HG03045 (cell line): ENCODE measurements around the gene PARP14.
"Not testable (repeated sequence)": the region's sequence is repeated elsewhere in the genome, so short reads cannot be mapped to it uniquely, and the experiment has no call there.

ENCODE experiments used
- ATAC-seq: cut with Tn5 transposase; IDR thresholded peaks from one replicate; pipeline ENCODE4 v1.9.1; 2021; ENCODE audit warnings: mild to moderate bottlenecking, moderate library complexity; ENCODE audit not compliant: unreplicated experiment

PARP14 gene

DNA sequence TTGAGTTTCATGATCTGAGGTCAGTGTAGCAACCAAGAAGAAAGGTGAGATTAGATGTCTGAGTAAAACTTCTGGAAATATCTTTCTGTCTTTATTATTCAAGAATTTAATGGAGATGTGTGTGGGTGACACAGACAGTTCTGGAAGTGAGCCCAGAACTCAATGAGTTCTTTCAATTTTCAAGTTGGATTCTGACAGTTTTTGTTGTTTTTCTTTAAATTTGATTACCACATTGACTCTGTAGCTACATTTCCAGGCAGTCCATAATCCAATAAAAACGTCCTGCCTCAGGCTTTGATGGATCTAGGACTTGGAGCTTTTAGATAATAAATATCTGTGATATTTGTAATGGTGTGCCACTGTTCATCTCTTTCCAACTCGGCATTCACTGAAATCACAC lies 3.9 kb upstream of the PARP14 start:
- ATAC-seq: no peak

- ATAC-seq: no peak
These were observed 3.4 kb upstream of the PARP14 start for GRCh38 chr3:122677216-122677615.

- no peak for ATAC-seq
These were observed 2.1 kb upstream of the PARP14 start for GRCh38 chr3:122678506-122678905.

GRCh38 chr3:122679085-122679881 lies 1.4 kb upstream of the PARP14 start:
- peak; percentile 36 for ATAC-seq

DNA sequence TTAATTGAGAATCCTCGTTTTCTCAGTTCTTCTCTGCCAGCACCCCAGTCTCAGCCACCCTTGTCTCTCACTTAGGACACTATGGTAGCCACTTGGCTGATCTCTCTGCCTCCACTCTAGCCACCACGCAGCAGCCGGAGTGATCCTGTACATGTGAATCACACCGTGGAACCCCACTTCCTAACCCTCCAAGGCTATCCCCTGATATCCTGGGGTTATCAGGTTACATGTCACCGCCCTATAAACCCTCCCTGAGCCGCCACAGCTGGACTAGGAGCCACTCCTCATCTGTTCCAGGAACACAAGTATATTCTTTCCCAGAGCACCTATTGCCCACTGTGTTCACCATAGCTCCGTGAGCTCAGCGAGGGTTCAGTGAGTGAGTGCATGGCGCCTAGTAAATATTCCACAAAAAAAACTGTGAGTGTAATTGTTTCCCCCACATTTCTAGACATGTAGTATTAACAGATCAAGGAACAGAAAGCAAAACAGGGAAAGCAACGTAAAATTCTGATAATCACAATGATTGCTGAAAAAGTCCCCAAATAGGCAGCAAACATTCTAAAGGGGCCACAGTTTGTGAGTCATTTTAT lies 661 bp upstream of the PARP14 start:
- ATAC-seq: no peak

GRCh38 chr3:122681284-122681973 lies 790 bp downstream of the PARP14 start:
- ATAC-seq: no peak

DNA sequence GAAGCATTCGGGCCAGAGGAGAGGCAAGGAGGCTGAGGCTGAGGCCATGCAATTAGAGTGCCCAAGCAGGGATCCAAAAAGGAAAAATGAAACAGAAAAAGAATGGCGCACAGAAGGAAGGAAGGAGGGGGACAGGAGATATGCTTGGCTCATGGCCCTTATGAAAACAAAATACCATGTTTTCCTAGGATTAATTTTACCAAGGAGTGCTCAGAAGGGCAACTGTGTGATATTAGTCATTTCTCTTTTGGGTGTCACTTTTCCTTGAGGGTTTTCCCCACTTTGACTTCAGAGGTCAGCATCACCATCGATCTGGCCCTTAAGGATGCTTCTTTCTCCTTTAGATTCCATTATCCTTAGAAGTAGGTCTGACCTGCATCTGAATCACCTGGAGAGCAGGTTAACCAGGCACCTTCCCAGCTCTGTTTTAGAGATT lies 1.4 kb downstream of the PARP14 start:
- no peak for ATAC-seq

GRCh38 chr3:122682778-122683411 lies 2.3 kb downstream of the PARP14 start:
- not testable (repeated sequence) for ATAC-seq

- no peak for ATAC-seq
These were observed 6.7 kb downstream of the PARP14 start for GRCh38 chr3:122687298-122687697.

- no peak for ATAC-seq
These were observed 8.4 kb downstream of the PARP14 start for GRCh38 chr3:122688996-122689395.

GRCh38 chr3:122689587-122689986 lies 8.9 kb downstream of the PARP14 start:
- no peak for ATAC-seq

GRCh38 chr3:122690096-122690495 lies 9.5 kb downstream of the PARP14 start:
- ATAC-seq: no peak

GRCh38 chr3:122691195-122691594 lies 10.6 kb downstream of the PARP14 start:
- ATAC-seq: peak; percentile 77

GRCh38 chr3:122692674-122693073 lies 12.0 kb downstream of the PARP14 start:
- no peak for ATAC-seq

- peak; percentile 47 for ATAC-seq
These were observed 14.3 kb downstream of the PARP14 start for GRCh38 chr3:122694966-122695365.

DNA sequence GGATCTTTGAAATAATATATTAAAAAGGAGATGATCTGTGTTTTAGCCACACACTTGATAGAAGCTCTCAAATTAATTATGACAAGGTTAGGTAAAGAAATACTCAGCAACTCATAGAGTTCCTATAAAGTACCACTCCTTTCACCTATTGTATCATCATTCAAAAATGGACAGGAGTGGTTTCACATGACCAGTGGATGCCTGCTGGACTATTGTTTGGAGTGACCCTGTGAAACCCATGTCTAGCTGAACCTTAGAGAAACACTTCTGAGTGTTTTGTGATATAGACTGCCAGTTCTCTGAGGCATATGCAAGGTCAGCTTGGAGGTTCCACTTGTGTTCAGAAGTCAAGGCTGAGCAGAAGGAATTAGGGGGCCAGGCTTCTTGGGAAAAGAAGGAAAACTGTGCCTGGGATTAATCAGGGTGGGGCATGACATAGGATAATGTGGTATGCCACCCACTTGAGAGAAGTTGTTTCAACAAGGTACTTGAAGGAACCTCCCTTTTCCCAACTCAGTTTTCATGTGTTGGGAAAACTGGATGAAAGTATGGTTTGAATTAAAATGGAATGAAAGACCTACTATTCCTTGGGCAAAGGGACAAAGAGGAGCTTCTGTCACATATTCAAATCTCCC lies 15.4 kb downstream of the PARP14 start:
- ATAC-seq: no peak

- ATAC-seq: peak; percentile 69
These were observed 17.4 kb downstream of the PARP14 start for GRCh38 chr3:122697952-122698620.

DNA sequence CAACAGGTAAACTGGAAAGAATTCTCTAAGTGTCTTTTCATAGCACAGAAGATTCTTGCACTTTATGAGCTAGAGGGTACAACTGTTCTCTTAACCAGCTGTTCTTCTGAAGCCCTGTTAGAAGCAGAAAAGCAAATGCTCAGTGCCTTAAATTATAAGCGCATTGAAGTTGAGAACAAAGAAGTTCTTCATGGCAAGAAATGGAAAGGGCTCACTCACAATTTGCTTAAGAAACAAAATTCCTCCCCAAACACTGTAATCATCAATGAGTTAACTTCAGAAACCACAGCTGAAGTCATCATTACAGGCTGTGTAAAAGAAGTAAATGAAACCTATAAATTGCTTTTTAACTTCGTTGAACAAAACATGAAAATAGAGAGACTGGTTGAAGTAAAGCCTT lies 19.6 kb downstream of the PARP14 start:
- no peak for ATAC-seq

- ATAC-seq: no peak
These were observed 24.7 kb downstream of the PARP14 start for GRCh38 chr3:122705379-122705778.

GRCh38 chr3:122710616-122711251 lies 30.1 kb downstream of the PARP14 start:
- ATAC-seq: not testable (repeated sequence)
